GM18909 (cell line): Measurements from ENCODE around the gene HNRNPA0.

Experiments used
- ATAC-seq: cut with Tn5 transposase; IDR thresholded peaks from one replicate; pipeline ENCODE4 v1.9.1; 2021; ENCODE audit warnings: mild to moderate bottlenecking; ENCODE audit not compliant: unreplicated experiment, poor library complexity

HNRNPA0 gene

GRCh38 chr5:137757634-137758033 is 3.5 kb upstream of the HNRNPA0 start:
- ATAC-seq = no peak

- ATAC-seq = peak; percentile 19
Measured at GRCh38 chr5:137754961-137755762, 999 bp upstream of the HNRNPA0 start.

- ATAC-seq = peak; percentile 4
Measured at GRCh38 chr5:137753691-137754187, 424 bp downstream of the HNRNPA0 start.

DNA sequence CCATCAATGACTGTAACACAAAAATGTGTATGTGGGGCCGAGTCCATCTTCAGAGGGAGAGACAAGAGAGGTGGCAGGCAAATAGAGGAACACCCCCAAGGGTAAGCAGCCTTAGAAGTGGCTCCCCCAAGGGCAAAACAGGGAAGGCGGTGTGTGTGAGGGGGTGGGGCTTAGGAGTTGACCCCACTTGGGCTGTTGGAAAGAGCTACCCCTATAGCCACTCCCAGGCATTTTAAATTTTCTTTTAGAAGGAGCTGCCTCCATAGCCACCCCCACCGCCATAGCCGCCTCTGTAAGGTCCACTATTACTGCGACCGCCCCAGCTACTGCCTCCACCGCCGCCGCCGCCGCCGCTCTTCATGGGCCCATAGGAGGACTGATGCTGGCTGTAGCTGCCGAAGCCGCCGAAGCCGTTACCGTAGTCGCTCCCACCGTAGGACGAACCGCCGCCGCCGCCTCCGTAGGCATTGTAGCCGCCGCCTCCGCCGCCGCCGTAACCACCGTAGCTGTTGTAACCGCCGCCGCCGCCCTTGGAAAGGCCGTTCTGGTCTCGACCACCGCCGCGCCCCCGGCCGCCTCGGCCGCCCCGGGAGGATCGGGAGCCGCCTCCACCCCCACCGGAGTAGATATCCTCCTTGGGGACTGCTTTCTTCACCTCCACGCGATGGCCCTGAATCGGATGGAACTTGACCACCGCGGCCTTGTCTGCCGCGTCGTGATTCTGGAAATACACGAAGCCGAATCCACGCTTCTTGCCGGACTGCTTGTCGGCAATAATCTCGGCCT is 1.1 kb downstream of the HNRNPA0 start:
- no peak for ATAC-seq

- no peak for ATAC-seq
Measured at GRCh38 chr5:137751869-137752491, 2.2 kb downstream of the HNRNPA0 start.

DNA sequence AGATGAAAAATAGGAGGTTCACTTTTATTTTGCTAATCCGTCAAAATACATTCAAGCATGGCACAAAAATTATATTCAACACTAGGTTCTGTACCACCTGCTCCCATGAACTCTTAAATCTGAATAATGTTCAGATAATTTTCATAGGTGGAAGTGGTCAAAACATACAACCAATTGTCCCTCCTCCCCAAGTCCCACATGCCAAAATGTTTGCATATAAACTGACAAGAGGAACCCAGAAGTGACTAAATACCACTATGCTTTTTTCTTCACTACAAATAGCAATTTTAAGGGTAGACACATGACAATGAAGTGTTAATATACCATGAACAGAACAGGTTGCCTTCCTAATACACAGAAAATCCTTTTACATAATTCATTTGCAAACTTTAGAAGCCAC is 3.7 kb downstream of the HNRNPA0 start:
- no peak for ATAC-seq

DNA sequence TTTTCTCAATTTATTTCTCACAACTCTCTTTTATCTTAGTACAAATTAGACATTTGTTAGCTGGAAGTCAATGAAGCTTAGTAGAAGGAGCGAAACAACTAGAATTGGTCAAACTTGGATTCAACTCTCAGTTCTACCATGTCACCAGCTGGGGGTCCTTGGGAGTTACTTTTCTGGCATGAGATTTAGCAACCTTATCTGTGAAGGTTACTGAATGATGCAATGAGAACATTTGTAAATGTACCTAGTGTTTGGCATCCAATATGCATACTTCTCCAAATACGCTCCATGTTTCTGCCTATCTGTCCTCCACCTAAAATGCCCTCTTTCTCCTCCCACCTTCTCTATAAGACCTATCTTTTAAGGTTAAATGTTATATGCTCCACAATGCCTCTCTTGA is 6.3 kb downstream of the HNRNPA0 start:
- no peak for ATAC-seq

- peak; percentile 80 for ATAC-seq
Measured at GRCh38 chr5:137743031-137743640, 11.0 kb downstream of the HNRNPA0 start.

- ATAC-seq = no peak
Measured at GRCh38 chr5:137741718-137742117, 12.4 kb downstream of the HNRNPA0 start.

- no peak for ATAC-seq
Measured at GRCh38 chr5:137739737-137740136, 14.4 kb downstream of the HNRNPA0 start.

DNA sequence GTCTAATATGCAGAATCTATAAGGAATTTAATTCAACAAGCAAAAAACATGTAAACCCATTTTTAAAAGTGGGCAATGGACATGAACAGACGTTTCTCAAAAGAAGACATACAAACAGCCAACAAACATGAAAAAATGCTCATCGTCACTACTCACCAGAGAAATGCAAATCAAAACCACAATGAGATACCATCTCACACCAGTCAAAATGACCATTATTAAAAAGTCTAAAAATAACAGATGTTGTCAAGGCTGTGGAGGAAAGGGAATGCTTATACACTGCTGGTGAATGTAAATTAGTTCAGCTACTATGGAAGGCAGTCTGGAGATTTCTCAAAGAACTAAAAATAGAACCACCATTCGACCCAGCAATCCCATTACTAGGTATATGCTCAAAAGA is 15.2 kb downstream of the HNRNPA0 start:
- ATAC-seq = no peak

DNA sequence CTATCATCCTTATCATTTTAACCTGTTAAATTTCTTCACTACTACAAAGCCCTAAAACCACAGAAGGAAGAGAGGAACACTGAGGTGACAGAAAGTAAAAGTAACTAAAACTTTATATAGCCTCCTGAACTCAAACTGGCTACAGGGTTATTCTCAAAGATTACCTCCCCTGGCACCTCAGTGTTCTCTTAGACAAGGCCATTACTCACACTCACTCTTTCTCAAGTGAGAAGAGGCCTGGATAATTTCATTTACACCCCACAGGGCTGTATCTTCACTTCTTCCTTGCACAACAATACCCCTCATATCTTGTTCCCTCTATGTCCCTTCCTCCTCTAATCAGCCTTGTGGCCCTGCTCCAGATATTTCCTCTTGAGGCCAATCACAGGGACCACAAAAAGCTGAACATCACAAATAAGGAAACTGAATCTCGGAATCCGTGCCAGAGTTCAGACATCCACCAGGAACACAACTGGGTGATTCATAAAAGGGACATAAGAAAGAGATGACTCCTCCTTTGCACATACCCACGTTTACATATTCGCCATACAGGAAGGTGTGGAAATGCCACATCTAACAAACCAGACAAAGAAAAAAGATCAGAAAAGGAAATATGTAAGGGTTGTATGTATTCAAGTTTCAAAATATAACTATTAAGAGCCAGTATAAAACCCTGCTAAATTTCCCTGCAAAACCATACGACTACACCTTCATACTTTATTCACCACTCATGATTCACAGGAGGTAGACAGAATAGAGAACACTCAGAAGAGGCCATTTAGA is 16.6 kb downstream of the HNRNPA0 start:
- ATAC-seq = no peak

DNA sequence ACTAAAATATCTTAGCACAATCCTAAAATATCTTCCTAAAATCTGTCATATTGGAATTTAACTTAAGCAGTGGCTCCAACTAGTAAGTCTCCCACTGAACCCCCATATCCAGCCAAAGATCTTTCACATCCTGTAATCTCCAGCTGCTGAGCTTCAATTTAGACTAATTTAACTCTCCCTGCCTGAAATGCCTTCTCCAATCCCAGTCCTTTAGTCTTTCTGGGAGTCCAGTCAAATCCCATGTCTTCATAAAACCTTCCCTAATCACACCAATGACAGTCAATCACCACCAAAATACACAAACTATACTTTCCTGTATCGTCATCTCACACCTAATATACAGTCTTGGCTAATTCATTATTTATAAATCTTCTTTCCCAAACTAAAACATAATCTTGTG is 17.7 kb downstream of the HNRNPA0 start:
- ATAC-seq = no peak

GRCh38 chr5:137735555-137736284 is 18.4 kb downstream of the HNRNPA0 start, which contains the start of gene KLHL3:
Gene KLHL3, minus strand, starts transcription at chr5:137736089. Its CDS starts 443 bp downstream, at chr5:137735646.
- ATAC-seq = peak; percentile 67

- ATAC-seq = peak; percentile 22
Measured at GRCh38 chr5:137734962-137735554, 19.1 kb downstream of the HNRNPA0 start.

GRCh38 chr5:137734331-137734730 is 19.8 kb downstream of the HNRNPA0 start:
- no peak for ATAC-seq

- ATAC-seq = no peak
Measured at GRCh38 chr5:137733922-137734321, 20.2 kb downstream of the HNRNPA0 start.

DNA sequence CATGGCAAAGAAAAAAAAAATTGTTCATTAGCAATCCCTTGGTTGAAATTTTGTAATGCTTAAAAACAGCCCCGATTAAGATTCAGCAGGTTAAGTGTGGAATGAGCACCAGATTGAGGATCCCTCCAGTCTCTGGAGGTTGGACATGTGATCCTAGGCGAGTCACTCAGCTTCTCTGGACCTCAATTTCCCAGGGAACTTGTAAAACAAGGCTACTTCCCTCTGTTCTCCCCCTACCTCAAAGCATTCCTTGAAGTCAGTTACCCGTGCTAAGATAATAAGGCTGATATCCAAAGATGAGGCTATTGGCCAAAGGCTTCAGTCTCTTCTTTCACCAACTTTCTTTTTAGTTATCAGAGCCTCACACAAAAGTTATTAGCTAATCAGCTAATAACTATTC is 21.2 kb downstream of the HNRNPA0 start:
- no peak for ATAC-seq

GRCh38 chr5:137731176-137731575 is 23.0 kb downstream of the HNRNPA0 start:
- ATAC-seq = no peak
